ENCODE data around the gene TWNK.
"Not testable (repeated sequence)": the region's sequence is repeated elsewhere in the genome, so short reads cannot be mapped to it uniquely, and the experiment has no call there.

Gene TWNK

DNA sequence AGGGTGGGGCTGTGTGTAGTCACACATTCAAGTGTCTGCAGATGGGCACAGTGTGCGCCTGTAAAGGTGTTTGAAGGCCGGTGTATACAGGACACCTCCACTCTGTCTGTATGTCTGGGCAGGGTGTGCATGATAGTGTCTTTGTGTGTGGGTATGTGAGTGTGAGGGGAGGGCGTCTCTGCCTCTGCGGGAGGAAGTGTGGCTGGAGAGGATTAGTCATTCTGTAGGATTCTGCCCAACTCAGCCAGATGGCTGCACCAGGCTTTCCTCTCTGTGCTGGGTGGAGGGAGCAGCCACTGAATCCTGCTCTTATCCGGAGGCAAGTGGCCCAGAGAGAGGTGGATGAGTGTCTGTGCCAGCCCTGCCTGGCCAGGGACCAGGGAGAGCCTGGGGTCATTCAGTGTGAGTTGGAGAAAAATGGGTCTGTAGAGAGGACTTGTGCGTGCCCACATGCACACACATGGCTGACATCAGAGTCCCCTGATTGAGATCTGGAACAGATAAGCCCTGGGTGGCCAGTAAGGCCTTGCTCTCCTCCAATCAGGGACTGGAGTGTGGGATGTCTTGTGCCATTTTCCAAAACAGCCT is 45.4 kb downstream of the TWNK start:
- DNase-seq = peak; percentile 43

DNA sequence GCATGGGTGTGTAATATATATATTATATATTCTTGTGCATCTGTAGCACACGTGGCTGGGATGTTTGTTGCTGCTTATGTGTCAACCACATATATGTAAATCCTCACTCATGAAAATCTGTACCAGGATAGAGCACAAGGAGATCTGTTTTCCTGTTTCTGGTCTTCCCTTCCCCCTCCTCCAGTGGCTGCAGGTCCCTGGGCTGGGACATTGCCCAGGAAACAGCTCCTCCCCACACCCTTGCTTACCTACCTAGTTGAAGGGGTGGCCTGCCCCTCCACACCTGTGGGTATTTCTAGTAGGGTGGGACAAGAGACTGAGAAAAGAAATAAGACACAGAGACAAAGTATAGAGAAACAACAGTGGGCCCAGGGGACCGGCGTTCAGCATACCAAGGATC is 45.9 kb downstream of the TWNK start:
- DNase-seq = no peak

DNA sequence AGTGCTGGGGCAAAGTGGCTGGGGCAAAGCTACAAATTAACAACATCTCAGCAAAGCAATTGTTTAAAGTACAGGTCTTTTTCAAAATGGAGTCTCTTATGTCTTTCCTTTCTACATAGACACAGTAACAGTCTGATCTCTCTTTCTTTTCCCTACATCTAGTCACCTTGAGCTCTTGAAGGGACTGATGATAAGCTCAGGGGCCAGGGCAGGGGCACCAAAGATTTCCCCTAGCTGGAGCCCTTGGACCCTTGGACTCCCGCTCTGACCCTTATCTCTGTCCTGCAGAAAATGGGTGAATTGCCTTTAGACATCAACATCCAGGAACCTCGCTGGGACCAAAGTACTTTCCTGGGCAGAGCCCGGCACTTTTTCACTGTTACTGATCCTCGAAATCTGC is 47.1 kb downstream of the TWNK start:
- DNase-seq = not testable (repeated sequence)

DNA sequence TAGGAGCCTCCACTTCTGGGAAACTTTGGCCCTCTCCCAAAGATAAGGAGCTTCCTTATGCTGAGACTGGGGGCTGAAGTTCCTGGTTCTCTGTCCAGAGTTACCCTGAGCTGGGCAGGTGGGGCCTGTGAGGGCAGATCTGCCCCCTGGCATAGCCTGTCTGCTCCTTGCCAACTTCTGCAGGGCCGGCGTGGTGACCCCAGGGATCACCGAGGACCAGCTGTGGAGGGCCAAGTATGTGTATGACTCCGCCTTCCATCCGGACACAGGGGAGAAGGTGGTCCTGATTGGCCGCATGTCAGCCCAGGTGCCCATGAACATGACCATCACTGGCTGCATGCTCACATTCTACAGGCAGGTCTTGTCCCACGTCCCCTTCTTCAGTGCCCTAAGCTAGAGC is 48.0 kb downstream of the TWNK start:
- DNase-seq = no peak

DNA sequence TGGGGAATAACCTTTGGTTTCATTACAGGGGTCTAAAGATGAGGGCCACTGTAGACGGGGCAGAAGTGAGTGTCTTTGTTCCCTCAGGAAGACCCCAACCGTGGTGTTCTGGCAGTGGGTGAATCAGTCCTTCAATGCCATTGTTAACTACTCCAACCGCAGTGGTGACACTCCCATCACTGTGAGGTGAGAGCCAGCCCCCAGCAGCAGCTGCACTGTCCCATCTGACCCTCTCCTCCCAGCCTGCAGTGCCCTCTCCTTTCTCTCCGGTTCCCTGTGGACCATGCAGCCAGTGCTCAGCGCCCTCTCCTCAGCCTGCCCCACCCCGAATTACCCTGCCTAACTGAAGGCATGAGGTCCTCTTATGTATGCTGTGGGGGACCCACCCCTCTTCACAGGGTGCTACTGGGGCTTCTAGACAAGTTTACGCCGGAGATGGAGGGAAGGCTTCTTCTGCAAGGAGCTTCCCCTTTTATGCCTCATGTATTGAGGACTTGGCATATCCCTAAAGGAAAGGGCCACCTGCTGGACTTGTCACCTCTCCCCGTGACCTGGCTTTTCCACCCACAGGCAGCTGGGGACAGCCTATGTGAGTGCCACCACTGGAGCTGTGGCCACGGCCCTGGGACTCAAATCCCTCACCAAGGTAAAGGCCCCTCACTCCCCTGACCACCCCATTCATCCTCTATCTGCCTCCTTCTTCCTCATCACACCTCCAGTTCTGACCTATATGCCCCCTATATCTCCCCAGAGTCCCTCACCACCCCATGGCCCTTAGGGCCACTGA is 48.8 kb downstream of the TWNK start:
- DNase-seq = no peak

DNA sequence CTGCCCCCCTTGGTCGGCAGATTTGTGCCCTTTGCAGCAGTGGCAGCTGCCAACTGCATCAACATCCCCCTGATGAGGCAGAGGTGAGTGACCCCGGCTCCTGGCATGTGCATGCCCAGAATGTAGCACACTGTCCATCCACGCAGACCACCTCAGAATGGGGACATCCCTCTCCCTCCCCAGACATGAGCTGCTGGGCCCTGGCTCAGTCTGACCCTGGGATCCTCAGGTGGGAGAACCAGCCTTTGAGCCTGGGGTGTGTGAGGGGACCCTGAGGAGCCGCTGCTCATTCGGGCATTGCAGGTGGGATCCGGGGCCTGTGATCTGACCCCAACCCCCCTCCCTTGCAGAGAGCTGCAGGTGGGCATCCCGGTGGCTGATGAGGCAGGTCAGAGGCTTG is 49.4 kb downstream of the TWNK start:
- DNase-seq = no peak

DNA sequence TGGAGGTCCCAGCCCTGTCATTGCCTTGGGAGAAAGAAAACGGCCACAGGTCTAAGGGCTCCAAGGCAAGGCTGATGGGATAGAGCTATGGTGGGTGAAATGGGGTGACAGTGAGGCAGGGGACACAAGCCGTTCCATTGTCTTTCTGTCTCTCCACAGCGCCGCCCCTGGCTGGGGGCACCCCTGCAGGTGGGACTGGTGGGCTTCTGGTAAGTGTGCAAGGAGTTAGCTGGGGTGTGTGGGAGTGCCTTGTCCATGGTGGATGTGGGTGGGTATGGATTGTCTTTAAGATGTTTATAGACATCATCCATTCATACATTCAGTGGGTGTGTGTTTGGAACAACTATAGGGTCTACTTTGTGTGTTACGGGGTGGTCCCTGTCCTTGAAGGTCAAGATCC is 51.1 kb downstream of the TWNK start:
- no peak for DNase-seq

DNA sequence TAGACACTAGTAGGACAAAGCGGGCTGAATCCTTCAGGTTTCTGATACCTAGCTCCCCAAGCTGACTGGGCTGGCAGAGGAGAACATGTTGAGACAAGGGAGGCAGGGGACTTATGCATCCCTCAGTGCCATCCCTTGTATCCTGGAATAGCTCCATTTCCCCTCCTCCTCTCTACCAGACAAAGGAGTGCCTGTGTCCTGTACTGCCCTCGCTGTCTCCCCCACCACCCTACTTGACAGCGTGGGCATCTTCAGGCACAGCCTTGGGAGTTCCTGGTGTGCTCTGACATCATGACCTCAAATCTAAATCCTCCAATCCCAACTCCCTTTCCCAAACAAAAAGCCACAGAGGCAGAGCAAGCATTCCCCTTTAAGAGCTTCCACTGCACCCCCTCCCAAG is 52.7 kb downstream of the TWNK start:
- no peak for DNase-seq

DNA sequence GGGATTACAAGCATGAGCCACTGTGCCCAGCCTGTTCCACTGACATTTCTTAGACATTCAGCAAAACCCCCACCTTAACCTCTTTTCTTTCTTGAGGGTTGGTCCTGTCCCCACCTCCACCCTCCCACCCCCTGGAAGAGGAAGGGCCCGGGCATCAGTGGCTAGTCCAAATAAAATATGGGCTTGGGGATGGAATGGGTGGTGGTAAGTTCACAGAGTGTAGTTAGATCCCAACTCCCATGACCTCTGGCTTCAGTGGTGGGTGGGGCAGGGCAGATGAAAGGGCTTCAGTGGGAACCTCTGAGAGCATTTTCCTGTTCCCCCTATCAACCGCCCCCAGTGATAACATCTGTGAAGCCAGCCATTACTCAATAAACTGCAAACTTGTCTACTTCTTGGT is 53.5 kb downstream of the TWNK start:
- DNase-seq = no peak

DNA sequence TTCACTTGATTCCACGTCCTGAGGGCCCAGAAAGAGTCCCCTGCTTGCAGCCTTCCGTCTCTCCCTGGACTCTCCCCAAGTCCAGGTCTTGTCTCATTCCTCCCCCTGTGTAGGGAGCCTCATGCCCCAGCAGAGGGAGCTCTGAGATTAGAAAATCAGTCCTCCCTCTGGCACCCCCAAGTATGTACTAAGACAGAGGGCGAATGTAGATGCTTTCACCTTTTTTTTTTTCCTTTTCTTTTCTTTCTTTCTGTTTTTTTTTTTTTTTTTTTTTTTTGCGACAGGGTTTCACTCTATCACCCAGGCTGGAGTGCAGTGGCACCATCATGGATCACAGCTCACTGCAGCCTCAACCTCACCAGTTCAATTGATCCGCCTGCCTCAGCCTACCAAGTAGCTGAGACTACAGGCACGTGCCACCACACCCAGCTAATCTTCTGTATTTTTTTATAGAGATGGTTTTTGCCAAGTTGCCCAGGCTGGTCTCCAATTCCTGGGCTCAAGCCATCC is 54.0 kb downstream of the TWNK start:
- DNase-seq = peak; percentile 57

DNA sequence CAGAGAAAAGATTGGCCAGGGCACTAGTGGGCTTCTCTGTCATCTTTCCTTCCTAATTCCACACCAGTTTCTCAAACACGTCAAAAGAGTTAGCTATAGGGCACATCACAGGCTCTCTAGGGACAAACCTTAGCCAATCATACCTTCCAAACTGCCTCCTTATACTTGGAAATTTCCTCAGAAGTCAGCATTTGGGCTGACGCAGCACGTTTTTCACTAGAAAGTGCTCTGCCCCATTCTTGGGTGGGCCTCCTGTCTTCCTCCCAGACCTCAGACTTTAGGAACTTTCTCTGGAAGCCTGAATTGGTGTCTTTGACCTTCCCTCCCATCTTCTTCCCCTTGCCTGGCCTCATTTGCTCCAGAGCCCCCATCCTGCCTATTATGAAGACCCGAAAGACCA is 54.8 kb downstream of the TWNK start:
- DNase-seq = no peak

DNA sequence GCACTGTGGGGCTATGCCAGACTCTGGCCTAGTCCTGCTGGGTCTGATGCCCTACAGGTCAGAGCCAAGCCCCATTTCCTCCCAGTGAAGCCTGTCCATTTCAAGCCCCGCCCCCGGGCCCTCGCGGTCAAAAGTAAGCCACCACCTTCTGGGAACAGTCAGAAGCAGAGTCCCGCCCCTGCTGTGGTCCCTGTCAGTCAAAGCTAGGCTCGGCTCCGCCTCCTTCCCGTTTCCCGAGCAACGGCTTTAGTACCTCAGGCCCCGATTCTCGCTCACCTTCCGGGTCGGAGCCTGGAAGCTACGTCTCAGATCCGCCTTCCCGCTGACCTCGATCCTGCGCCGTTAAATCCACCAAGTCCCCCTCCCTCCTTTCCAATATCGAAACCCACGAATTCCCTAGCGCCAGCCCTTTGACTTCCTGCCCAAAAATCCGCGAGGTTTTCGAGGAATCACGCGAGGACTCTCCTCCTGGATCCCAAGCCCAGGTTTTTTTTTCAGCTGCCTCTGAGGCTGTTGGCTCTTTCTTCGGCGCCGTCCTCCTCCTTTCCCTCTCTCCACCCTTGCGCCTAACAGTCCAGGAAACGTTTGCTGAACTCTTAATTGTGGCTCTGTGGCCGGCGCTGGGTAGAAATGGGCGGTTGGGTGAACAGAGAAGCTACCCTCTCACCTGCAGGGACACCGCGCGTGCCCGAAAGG is 55.5 kb downstream of the TWNK start:
- DNase-seq = peak; percentile 84

DNA sequence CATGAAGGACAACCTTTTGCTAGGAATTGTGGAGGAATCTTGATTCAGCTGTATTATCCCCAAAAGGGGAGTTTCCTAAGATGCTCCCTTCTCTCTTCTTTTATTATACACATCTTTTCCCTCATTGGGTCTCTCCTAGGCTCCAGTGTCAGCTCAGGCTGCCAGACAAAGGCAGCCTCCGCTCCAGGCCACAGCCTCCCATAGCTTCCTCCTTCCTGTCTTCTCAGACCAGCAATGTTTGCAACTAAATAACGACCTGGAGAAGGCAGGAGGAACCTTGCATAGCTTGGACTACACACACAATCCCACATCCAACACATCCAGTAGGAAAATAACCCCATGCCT is 56.0 kb downstream of the TWNK start:
- no peak for DNase-seq
